Activated naive CD4-positive, alpha-beta T cell treated with anti-CD3 and anti-CD28 coated beads, Interleukin-2, amount 50 U/mL, for 16 hours (primary cell): Measurements from ENCODE around the gene TCF7L2.

Experiments
- DNase-seq: peaks from one replicate; pipeline ENCODE4 v3.0.0-alpha.2; 2020

The TCF7L2 gene

DNA sequence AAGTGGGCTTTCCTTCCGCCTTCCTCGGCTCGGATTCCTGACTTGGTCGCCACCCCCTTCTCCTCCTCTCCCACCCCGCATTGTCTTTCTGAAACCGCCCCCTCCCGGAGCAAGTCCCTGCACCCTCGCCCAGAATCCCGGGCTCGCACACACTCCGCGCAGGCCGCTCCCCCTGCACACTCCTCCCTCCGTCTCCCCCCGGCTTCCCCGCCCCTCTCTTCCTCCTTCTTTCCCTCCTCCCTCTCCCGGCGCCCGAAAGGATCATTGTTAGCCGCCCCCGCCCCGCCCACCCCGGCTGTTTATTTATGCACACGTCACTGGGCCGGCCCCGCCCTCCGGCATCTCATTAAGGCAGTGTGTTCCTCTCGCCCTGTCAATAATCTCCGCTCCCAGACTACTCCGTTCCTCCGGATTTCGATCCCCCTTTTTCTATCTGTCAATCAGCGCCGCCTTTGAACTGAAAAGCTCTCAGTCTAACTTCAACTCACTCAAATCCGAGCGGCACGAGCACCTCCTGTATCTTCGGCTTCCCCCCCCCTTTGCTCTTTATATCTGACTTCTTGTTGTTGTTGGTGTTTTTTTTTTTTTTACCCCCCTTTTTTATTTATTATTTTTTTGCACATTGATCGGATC is at the start of gene TCF7L2:
TSS of gene TCF7L2 (plus strand) at position 373 of the 633 bp plus-strand sequence. CDS start 510 bp downstream, outside the sequence.
- peak; percentile 49 for DNase-seq

DNA sequence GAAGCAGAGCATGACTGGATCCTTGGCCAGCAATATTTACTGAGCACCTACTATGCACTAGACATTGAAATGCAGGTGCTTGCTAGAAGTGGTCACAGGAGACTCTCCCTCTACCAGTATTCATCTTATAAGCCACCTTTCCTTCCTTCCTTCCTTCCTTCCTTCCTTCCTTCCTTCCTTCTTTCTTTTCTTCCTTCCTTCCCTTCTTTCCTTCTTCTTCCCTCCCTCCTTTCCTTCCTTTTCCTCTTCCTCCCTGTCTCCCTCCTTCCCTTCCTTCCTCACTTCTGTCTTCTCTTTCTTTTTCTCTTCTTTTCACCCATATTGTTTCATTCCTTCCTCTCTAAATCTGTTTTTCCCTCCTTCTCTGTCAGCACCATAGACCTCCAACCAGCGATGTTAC is 47.3 kb upstream of the TCF7L2 start:
- no peak for DNase-seq

DNA sequence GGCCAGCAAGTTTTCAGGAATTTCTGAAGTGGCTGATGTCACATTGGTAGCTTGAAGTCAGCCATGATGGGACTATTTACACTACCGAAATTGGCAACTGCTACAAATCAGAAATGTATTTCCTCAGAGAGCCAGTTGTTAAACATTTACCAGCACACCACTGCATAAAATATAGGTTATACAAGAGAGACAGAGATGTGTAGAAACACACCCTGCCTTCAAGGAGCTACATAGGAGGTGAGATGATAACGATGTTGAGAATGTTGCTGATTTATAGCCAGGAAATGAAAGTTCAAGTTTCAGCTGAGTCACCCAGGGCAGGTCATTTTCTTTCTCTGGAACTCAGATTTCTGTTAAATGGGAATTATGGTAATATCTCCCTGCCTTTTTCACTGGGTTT is 46.0 kb upstream of the TCF7L2 start:
- DNase-seq = no peak

DNA sequence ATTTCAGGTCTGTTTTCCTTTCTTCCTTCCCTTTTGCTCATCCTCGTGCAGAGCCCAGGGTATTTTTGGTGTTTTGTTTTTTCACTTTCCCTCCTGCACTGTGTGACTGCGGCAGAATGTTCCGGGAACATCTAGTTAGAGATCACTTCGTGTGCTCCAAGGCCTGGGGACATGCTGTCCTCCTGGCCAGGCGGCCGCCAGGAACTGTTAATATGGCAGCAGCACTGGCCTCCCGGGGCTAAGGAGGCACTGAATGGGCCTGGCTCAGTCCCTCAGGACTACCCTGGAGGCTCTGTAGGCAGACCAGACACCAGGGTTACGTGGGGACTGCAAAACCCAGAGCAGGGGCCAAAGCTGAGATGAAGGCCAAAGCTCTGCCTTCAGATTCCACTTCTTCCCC is 43.1 kb upstream of the TCF7L2 start:
- no peak for DNase-seq

DNA sequence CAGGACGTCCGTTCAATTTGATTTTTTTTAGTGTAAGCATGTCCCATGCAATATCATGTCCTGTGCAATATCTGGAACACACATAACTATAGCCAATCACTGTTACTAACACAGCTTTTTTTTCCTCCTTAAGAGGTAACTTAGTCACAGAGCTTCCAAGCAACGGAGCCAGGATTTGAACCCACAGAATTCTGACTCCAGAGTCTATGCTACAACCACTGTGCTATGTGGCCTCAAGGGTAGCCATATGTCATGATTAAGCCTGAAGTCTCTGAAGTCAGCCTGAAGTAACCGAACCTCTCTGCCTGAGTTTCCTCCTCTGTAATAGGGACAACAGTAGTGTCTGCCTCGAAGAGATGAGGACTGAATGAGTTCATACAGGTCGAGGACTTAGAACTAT is 42.2 kb upstream of the TCF7L2 start:
- no peak for DNase-seq

DNA sequence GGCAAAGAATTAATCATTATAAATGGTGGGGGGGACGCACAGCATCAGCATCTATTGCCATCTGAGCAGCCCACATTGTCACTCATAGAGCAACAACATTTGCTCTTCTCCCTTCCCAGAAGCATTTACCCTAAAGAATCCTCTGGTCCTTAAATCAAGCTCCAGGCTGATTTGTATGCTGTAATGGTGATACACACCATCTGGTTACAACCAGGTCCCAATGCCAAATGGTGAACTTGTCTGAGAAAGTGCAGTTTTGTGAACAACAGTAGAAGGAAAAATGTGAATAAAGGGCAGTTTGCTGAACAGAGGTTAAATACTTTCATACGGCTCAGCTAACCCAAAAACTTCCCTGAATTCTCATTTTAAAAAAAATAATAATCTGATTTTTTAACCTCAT is 38.8 kb upstream of the TCF7L2 start:
- no peak for DNase-seq

DNA sequence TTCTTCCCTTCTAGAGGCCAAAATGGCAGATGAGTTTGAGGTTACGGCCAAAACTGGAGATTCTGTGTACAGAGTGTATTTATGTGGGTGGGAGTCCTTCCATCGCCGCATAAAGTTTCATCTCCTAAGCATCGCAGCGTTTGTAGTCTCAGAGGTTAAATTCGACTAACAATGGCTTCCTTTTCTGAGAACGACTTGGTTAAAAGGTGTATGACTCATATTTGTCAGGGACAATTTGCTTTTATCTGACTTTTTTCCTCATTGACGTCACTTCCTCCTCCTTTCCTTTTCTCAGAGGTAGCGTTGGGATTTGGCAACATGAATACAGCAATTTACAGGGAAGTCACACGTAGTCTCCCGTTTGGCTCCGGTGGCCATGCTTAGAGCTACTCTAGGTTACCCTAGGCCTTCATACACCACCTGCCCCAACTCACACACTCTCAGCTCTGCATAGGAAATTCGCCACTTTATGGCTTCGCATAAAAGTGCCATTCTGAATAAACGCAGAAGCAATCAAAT is 37.6 kb upstream of the TCF7L2 start:
- DNase-seq = no peak

DNA sequence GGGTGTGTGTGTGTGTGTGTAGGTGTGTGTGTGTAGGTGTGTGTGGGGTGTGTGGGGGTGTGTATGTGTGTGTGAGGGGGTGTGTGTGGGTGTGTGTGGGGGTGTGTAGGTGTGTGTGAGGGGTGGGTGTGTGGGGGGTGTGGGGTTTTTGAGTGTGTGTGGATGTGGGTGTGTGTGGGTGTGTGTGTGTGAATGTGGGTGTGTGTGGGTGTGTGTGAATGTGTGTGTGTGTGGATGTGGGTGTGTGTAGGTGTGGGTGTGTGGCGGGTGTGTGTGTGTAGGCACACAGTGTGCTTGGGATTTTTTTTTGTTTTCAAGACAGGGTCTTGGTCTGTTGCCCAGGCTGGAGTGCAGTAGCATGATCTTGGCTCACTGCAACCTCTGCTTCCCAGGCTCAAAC is 36.8 kb upstream of the TCF7L2 start:
- DNase-seq = no peak

DNA sequence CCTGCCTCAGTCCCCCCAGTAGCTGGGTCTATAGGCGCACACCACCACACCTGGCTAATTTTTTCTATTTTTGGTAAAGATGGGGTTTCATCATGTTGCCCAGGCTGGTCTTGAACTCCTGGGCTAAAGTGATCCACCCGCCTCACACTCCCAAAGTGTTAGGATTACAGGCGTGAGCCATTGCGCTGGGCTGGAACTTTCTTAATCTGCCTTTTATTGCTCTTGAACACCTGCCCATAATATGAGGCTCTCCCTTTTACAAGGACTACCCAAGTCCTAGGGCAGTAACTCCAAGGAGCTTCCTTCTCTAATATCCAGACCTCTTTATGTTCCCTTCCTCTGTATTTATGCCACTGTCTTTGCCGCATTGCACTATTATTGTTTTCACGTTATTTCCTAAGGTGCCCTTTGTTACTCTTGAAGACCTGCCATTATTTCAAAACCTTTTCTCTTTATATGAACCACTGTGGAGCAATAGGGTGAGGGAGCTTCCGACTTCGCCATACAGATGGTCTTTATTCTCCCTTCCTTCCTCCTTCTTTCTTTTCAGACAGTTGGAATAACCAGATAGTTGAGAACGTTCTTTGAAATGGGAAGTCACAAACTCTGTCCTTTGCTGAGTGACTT is 36.3 kb upstream of the TCF7L2 start:
- no peak for DNase-seq

DNA sequence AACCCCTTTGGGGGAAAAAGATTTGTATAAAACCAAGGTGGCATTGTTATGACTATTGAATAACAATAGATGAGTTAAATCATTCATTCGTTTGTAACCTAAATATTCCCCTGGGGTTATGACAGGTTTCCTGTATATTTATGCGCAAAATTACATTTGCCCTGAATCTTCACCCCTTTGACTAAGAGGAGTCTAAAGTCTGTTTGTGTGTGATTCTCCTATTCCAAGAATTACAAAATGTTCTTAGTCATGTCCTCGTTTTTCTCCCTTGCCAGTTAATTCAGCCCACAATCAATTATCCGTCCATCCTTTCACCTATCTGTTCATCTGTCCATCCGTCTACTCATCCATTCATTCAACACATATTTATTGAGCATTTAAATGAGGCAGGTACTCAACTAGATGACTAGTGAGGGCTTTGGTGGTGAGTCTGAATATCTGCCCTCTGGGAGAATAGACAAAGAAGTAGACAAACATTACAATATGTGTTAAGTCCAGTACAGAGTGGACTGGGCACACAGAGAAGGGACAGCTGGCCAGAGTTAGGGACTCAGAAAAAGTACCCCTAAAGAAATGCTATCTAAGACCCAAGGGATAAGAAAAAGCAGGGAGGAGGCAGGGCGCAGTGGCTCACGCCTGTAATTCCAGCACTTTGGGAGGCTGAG is 35.6 kb upstream of the TCF7L2 start:
- no peak for DNase-seq

DNA sequence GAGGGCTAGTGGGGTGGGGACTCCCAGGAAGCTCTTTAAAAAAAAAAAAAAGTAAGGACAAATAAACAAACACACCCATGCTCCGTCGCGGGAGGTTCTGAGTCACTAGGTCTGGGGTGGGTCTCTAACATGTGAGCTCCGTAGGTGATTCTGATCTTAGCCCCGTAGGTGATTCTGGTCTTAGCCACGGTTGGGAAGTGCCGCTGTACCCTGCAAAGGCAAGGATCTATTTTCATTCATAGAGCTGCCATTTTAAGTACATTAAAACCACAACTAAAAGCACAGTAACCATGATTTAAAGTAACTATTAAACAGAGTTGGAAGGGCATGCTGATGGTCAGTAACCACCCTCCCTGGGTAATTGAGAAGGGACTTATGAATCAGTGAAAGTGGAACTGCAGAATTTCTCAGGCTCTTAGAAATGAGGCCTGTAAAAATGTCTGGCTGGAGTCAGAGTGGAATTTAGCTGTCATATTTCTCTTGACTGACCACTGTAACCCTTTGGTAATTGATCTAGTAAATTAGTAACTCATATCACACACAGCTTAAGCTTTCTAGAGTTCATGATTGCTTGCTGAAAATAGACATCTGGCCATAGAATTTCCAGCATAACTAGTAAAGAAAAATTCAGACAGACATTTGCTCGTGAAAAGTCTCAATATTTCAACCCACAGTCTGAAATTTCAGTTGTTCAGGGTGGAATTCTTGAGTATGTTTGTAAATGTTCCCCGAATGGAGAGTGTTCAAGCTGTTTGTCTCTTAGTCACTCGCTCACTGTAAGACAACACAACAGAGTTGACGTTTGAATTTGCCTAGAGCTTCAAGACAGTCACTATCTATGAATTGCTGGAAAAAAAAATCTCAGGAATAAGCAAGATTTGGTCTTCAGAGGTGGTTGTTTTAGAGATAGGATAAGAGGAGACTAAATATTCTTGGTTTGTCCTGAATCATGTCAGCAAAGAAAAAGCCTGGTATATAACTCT is 34.2 kb upstream of the TCF7L2 start:
- DNase-seq = no peak

DNA sequence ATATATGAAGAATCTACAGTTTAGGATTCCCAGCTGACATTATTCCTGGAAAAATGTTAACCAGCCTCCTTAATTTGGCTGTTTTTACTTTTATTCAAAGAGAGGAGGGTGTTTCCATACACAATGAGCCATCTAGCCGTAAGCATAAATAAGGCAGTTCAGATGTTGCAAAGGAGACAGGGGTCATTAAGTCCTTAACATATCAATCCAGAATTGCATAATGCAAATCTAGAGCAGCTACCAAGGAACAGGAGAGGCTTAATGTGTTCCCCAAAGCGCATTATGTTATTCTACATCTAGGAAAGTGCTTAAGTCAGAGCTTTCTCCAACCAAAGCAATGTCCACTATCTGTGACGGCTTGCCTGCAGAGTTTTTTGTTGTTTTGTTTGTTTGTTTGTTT is 32.4 kb upstream of the TCF7L2 start:
- DNase-seq = no peak

DNA sequence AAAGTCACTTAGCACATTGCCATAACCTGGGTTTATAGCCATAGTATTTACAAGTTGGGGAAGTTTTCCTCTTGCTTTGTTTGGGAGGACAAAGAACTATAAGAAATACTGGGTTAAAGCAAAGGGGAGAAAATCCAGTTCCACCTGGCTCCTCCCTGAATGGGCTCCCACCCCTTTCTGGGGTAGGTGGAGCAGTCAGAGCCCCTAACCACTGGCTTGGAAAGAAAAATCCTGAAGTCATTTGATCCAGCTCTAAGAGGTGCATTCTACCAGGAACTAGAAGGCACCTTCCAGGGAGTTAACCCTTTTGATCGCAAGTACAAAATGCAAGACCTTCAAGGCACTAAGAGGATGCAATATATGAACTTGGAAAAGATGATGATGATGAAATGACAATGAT is 31.3 kb upstream of the TCF7L2 start:
- DNase-seq = no peak

DNA sequence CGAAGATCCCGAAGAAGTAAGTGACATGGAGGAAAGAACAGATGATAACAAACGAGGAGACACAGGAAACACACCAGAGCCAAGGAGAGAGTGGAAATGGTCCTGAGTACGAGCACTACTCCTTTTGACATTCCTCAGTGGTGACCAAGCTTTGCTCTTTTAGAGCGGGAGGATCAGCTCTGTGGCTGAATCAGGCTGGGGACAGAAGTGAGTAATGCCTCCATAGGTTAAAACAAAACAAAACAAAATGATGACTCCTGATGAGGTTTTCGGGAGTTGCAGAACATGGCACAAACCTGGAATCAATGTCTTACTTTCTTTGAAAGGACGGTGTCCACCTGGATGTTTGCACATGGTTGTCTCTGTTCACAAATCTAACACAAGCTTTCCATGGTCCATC is 30.3 kb upstream of the TCF7L2 start:
- no peak for DNase-seq

DNA sequence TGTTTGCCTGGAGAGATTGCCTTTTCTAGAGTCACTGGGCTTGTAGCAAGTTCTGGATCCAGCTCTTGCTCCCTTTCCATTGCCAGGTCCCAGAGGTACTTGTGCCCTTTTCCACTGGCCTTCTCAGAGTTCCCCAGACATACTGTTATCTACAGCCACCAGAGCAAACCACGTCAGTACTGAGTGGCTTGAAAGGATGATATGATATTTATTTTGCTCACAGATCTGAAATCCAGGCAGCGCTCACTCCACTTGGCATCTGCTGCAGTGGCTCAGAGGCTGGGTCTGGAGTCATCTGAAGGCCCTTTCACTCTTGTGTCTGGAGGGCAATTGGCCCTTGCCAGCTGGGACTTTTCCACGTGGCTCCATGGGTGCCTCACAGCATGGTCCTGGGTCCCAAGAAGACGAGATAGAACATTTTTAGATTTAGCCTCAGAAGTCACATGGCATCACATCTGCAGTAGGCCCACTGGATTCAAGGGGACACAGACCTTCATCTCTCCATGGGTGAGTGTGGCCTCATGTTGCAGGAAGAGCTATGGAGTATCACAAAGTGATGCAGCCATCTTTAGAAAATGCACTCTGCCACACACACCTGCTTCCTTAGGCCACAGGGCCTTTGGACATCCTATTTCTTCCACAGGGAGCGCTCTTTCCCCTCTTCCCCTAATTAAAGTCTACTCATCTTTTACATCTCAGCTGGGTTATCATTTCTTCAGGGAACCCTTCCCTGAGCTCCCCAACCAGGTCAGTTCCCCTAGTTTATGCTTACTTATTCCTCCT is 22.9 kb upstream of the TCF7L2 start:
- no peak for DNase-seq

DNA sequence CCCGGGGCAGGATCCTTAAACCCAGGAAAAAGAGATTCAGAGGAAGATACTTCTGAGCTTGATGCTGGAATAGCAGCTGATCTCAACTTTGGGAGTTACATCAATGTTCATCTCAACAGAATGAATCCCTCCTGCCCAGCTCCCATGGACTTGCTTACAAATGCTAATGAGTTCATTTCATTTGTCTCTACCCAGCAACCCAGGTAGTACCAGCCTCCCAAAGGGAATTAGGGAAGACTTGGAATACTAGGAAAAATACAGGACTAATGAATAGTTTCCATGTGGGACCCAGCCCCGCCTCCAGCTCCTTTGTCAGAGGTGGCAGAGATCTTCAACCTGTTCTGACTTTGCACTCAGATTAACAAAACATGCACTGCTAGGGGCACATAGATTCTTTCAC is 22.1 kb upstream of the TCF7L2 start:
- DNase-seq = no peak

DNA sequence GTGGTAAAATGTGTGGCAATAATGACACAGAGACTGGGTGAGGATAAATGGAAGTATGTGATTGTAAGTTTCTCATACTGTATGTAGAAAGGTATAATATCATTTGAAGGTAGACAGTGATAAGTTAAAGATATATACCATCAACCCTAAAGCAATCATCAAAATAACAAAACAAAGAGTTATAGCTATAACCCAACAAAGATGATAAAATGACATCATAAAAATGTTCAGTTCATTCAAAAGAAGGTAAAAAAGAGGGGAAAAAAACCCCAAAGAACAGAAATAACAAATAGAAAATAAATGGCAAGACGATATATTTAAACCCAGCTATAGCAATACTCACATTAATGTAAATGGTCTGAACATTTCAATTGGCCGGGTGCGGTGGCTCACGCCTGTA is 17.4 kb upstream of the TCF7L2 start:
- no peak for DNase-seq

DNA sequence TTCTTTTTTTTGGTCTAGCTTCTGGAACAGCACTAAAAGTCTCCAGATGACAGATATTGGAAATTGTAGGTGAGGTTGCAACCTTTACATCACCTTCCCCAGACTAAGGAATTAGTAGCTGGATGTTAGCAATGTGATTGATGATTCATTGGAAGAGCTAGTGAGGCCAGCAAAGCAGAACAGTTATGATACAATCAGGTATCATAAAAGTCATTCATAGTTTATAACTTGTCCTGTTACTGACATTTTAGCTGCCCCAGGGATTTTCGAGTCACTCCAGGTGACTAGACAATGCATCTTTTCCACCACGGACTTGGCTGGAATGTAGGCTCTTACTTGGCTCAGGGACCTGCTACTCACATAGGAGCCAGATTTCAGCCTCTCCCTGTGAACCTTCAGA is 15.9 kb upstream of the TCF7L2 start:
- DNase-seq = no peak

DNA sequence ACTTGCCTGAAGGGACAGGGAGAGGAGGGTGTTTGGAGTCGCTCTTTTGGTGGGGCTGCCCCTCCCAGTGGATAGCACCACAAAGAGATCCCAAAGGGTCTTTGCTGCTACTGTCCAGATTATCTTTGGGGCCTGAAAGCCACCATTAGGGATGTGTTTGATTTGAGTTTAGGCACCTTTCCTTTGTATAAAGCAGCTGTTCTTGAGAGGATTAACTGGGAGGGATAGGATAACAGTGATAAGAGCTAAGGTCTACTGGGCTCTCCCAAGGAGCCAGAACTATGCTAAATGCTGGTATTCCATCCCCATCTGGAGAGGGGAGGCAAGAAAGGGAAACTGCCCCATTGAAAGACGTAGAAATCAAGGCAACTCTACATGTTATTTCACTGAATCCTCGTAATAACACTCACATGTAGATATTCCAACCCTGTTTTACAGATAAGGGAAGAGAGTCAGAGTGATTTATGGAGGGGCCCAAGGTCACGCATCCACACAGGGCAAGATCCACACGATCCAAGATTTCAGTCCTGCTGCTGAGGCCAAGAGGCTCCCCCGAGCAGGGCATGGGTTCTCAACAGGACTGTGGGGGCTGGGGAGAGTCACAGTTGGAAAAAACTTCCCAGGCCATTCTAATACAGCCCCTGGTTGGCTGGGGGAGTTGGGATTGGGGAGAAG is 11.1 kb upstream of the TCF7L2 start:
- no peak for DNase-seq

DNA sequence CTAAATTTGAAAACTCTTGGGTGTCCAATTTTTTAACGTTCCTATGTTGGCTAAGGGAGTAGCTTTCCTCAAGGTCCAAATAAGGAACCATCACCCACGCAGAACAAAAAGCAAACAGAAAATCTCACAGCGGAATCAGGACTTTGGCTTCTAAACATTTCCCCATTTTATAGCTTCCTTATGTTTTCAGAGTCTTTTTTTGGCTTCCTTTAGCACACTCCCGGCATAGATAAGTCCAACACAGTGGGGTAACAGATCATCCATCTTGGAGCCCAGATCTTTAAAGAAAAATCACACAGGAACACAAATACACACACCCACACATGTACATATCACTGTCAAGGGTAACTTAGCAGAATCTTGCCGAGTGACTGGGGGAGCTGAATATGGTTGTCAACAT is 4.2 kb upstream of the TCF7L2 start:
- no peak for DNase-seq

DNA sequence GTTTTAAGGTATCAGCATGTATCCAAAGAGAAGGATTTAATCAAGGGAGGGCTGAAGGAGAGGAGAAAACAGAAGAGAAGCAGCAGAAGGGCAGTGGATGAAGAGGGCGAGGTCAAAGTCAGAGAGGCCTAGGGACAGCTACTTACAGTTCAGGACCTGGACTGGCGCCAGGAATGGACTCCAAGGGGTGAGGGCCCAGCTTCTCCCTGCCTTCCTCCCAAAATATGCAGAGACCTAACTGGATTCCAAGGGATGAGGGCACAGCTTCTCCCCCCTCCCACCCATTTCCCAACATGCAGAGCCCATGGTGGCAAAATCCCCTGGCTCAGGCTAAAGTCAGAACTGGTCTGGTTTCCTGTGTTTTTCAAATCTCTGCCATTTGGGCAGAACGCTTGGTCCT is 3.4 kb upstream of the TCF7L2 start:
- no peak for DNase-seq

DNA sequence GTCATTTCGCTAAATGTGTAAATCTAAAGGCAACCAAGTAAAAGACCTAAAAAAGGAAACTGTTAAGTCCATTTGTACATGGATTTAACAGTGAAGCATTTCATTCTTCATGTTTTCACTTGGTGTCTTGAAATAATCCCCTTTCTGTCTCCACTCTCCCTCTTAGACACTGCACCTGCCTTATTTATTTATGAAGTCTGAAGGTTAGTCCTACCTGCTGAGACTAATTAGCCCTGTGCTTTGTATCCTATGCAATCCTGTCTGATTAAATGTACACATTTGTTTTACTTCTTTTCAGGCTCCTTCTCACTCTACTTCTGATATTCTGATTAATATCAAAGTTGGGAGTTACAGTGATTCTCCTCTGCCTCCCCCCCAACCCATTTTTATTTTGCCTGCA is 1.9 kb upstream of the TCF7L2 start:
- DNase-seq = no peak
